ENCODE measurements around the gene NEGR1.

NEGR1 gene

GRCh38 chr1:72018562-72018961, 263.8 kb downstream of the NEGR1 start:
- DNase-seq: no peak

- DNase-seq: no peak
Observed at GRCh38 chr1:72015006-72015405, 267.3 kb downstream of the NEGR1 start.

GRCh38 chr1:72013161-72013560, 269.2 kb downstream of the NEGR1 start:
- no peak for DNase-seq

GRCh38 chr1:72011721-72012120, 270.6 kb downstream of the NEGR1 start:
- no peak for DNase-seq

GRCh38 chr1:72010094-72010431, 272.3 kb downstream of the NEGR1 start:
- DNase-seq: no peak

GRCh38 chr1:72009173-72010093, 272.9 kb downstream of the NEGR1 start:
- DNase-seq: no peak

GRCh38 chr1:72007312-72007711, 275.0 kb downstream of the NEGR1 start:
- DNase-seq: no peak

- DNase-seq: no peak
Observed at GRCh38 chr1:72006092-72006491, 276.2 kb downstream of the NEGR1 start.

GRCh38 chr1:72003092-72003491, 279.2 kb downstream of the NEGR1 start:
- no peak for DNase-seq

GRCh38 chr1:72000809-72001208, 281.5 kb downstream of the NEGR1 start:
- peak; percentile 23 for DNase-seq

- DNase-seq: no peak
Observed at GRCh38 chr1:71994646-71995045, 287.7 kb downstream of the NEGR1 start.

GRCh38 chr1:71987181-71987580, 295.2 kb downstream of the NEGR1 start:
- no peak for DNase-seq

GRCh38 chr1:71986160-71986559, 296.2 kb downstream of the NEGR1 start:
- DNase-seq: no peak

- no peak for DNase-seq
Observed at GRCh38 chr1:71980556-71980955, 301.8 kb downstream of the NEGR1 start.

- DNase-seq: no peak
Observed at GRCh38 chr1:71979882-71980281, 302.5 kb downstream of the NEGR1 start.

- DNase-seq: no peak
Observed at GRCh38 chr1:71967670-71968069, 314.7 kb downstream of the NEGR1 start.

- no peak for DNase-seq
Observed at GRCh38 chr1:71964188-71964587, 318.2 kb downstream of the NEGR1 start.

- DNase-seq: no peak
Observed at GRCh38 chr1:71956613-71957285, 325.6 kb downstream of the NEGR1 start.

GRCh38 chr1:71950579-71950978, 331.8 kb downstream of the NEGR1 start:
- no peak for DNase-seq

- no peak for DNase-seq
Observed at GRCh38 chr1:71949681-71950080, 332.7 kb downstream of the NEGR1 start.

- DNase-seq: no peak
Observed at GRCh38 chr1:71948561-71948960, 333.8 kb downstream of the NEGR1 start.

GRCh38 chr1:71944006-71944405, 338.3 kb downstream of the NEGR1 start:
- no peak for DNase-seq

GRCh38 chr1:71940261-71940660, 342.1 kb downstream of the NEGR1 start:
- no peak for DNase-seq

GRCh38 chr1:71930511-71930910, 351.8 kb downstream of the NEGR1 start:
- DNase-seq: no peak
